HuH-7.5 (cell line): Measurements from ENCODE around the gene EMILIN3.
"Not testable (repeated sequence)": the region's sequence is repeated elsewhere in the genome, so short reads cannot be mapped to it uniquely, and the experiment has no call there.

Experiments
- DNase-seq: peaks from one replicate; pipeline ENCODE4 v3.0.0; 2011; ENCODE audit warnings: low spot score

The EMILIN3 gene

DNA sequence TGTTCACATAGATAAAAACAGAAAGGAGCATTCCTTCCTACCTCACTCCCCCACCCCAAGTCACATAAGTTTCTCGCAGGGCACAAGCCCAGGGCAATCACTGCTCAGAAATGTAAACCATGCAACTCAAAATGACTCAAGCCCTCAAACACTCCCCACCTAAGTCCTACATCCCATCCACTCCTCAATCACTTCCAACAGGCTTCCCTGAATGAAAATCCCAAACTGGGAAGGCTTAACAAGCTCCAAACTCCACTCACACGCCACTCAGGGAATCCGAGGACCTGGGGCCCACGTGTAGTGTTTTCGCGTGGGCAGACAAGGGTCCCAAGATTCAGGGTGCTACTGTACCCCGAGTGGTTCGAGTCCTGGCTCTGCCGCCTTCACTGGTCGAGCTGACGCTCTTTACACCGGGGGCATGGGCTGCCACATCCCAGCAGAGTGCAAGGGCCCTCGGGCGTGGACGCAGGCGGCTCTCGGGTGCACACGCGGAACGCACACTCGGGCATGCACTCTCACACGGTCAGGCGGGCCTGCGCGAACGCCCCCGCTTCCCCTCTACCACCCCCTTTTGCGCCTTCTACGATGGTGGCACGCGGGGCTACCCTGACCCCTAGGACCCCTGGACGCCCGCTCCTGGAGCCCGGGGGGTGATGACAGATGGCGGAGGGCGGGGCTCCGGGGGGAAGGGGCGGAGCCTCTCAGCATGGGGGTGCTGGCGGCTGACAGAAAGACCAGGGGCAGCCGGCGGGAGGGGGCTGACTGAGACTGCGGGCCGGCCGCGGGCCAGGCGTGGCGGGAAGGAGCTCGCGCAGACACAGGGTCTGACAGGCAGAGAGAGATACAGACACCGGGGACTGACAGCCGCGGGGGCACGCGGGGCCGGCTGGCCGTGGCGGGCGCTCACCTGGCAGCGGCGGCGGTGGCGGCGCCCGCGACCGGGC is 49.7 kb downstream of the EMILIN3 start:
- DNase-seq: peak; percentile 94

- no peak for DNase-seq
Measured at GRCh38 chr20:41316051-41316450, 50.6 kb downstream of the EMILIN3 start.

GRCh38 chr20:41314386-41314785 is 52.2 kb downstream of the EMILIN3 start:
- no peak for DNase-seq

GRCh38 chr20:41312009-41312408 is 54.6 kb downstream of the EMILIN3 start:
- DNase-seq: not testable (repeated sequence)
